ENCODE measurements around the gene RNASEH2B. TPM values are rescaled to one million over a fixed set of nuclear protein-coding genes. Genes with fewer than 3 reads are reported as not detected.

Gene RNASEH2B
- total RNA-seq, 4 donors from 2014 or later, result 27.5 to 82.2 (median 48.8) TPM

DNA sequence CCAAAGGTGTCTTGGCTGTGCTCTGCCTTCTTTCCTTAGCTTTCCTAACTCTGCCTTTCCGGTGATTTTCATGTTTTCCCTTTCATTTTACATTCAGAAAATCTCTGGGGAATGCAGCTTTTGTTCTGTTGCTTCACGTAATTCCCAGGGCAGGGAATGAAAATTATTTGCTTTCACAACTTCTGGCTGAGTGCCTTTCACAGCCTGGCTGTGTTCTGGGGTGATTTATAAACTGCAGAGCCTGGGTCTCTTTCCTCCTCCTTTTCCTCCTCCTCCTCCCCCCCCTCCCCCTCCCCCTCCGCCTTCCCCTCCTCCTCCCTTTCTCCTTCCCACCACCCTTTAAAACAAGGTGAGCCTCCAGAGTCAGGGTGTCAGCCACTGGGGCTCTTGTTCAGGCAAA lies 84.3 kb downstream of the RNASEH2B start:
- Histone ChIP-seq H3K9me3 (no peaks in the 10 kb centered on the region), H3K4me1 (peaks cover 7 to 51% (median 46%) of the 10 kb centered on the region in 4 donors), H3K36me3 (no peaks in the 10 kb centered on the region), H3K27me3 (no peaks in the 10 kb centered on the region), H3K4me3 (no peak overlapping the region), H3K27ac (replicated peaks in 1 of 4) (peak overlapping the region in 1 of 4 donors; percentile 44)
- no peak for DNase-seq (ENCODE audit: extremely low spot score)
- intact Hi-C loops (cut with DNase I), result loop anchor here (5.0 kb wide), 1 partner anchor 73 kb away; no protein-coding TSS in a partner anchor
- 62% methylated on average over 3 of the region's 3 CpGs for WGBS
- TF ChIP-seq POLR2A (IDR thresholded peaks at IDR 0.05; ENCODE audit: low read depth) (no peak), CTCF (IDR thresholded peaks at IDR 0.05) (no peak), POLR2AphosphoS5 (IDR thresholded peaks at IDR 0.05) (no peak), EP300 (IDR thresholded peaks at IDR 0.05) (no peak)

DNA sequence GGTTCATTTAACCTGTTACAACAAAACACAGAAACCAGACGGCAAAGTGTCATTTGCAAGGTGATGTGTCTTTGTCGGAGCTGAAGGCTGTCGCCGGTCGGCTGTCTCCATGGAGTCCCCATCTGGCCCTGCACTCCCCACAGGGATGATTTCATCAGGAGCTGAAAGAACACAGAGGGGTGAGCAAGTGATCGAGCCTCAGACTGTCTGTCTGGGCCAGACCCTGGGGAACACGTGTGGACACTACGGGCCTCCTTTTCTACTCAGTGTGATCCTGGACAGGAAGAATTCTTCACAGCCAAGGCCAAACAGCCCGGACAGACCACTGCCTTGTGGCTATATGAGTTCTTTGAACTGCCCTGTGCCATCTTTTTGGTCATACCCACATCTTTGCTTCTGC lies 85.1 kb downstream of the RNASEH2B start:
- Histone ChIP-seq H3K27me3 (no peaks in the 10 kb centered on the region), H3K27ac (replicated peaks in 1 of 4) (peak overlapping the region in 1 of 4 donors; percentile 44), H3K4me3 (no peak overlapping the region), H3K9me3 (no peaks in the 10 kb centered on the region), H3K4me1 (peaks cover 5 to 46% (median 40%) of the 10 kb centered on the region in 4 donors), H3K36me3 (no peaks in the 10 kb centered on the region)
- intact Hi-C loops (cut with DNase I), result loop anchor here (5.0 kb wide), 1 partner anchor 73 kb away; no protein-coding TSS in a partner anchor
- TF ChIP-seq POLR2AphosphoS5 (IDR thresholded peaks at IDR 0.05) (no peak), CTCF (IDR thresholded peaks at IDR 0.05) (no peak), EP300 (IDR thresholded peaks at IDR 0.05) (no peak), POLR2A (IDR thresholded peaks at IDR 0.05; ENCODE audit: low read depth) (no peak)
- WGBS, result 96% methylated on average over 6 of the region's 9 CpGs
- DNase-seq (ENCODE audit: extremely low spot score), result peak; percentile 83

DNA sequence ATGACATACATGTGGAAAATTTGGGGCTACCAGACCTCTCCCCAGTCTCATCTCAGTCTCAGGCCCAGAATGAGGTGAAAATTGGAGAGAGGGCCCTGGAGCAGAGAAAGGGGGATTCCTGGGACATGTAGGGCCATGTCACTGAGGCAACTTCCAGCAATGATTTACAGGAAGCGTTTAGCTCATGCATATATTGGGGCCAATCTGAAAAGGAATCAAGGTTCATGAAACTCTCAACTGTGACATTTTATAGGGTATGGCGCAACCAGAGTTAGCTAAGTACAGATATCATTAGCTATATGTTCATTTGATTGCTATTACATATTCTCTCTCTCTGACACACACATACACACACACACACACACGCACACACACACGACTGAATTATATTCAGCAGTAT lies 86.3 kb downstream of the RNASEH2B start:
- Histone ChIP-seq H3K4me3 (no peak overlapping the region), H3K27ac (replicated peaks in 1 of 4) (no peak overlapping the region), H3K27me3 (no peaks in the 10 kb centered on the region), H3K4me1 (peaks cover 5 to 44% (median 32%) of the 10 kb centered on the region in 4 donors), H3K36me3 (no peaks in the 10 kb centered on the region), H3K9me3 (no peaks in the 10 kb centered on the region)
- DNase-seq (ENCODE audit: extremely low spot score), result peak; percentile 29
- intact Hi-C loops (cut with DNase I), result no loop called here
- 82% methylated on average over 4 of the region's 4 CpGs for WGBS
- no peak for TF ChIP-seq CTCF (IDR thresholded peaks at IDR 0.05)
- no peak for TF ChIP-seq POLR2AphosphoS5 (IDR thresholded peaks at IDR 0.05)
- TF ChIP-seq POLR2A (IDR thresholded peaks at IDR 0.05; ENCODE audit: low read depth), result no peak
- no peak for TF ChIP-seq EP300 (IDR thresholded peaks at IDR 0.05)

- intact Hi-C loops (cut with DNase I), result no loop called here
- H3K27ac ChIP-seq (replicated peaks in 1 of 4), result no peak overlapping the region
- DNase-seq (ENCODE audit: extremely low spot score), result peak; percentile 29
- no peak overlapping the region for H3K4me3 ChIP-seq
- peaks cover 5 to 28% (median 16%) of the 10 kb centered on the region in 4 donors for H3K4me1 ChIP-seq
- WGBS, result 89% methylated on average over 3 of the region's 3 CpGs
- TF ChIP-seq EP300 (IDR thresholded peaks at IDR 0.05), result no peak
- TF ChIP-seq CTCF (IDR thresholded peaks at IDR 0.05), result no peak
- TF ChIP-seq POLR2AphosphoS5 (IDR thresholded peaks at IDR 0.05), result no peak
- no peak for TF ChIP-seq POLR2A (IDR thresholded peaks at IDR 0.05; ENCODE audit: low read depth)
- H3K27me3 ChIP-seq, result no peaks in the 10 kb centered on the region
- no peaks in the 10 kb centered on the region for H3K9me3 ChIP-seq
- H3K36me3 ChIP-seq, result no peaks in the 10 kb centered on the region
These were observed 88.7 kb downstream of the RNASEH2B start for GRCh38 chr13:50998326-50998725.

DNA sequence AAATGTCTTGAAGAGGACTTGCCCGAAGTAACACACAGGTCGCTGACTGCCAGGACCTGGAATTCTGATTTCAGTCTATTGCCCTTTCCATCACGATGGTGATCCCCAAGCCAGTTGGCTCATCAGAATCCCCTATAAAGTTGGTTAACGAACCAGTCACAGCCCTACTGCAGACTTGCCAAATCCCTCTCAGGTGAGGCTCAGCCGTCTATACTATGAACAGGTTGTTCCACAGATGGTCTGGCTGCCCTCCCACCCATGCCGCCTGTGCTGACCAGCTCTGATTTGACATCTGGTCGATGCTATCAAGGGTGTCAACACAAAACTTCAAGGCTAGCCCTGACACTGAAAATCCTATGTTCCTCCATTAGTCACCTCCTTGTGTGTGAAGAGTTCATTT lies 90.0 kb downstream of the RNASEH2B start:
- H3K4me1 ChIP-seq, result peaks cover 0 to 15% (median 7%) of the 10 kb centered on the region in 4 donors
- no peaks in the 10 kb centered on the region for H3K36me3 ChIP-seq
- DNase-seq (ENCODE audit: extremely low spot score), result peak; percentile 80
- H3K4me3 ChIP-seq, result no peak overlapping the region
- 88% methylated on average over 7 of the region's 7 CpGs for WGBS
- TF ChIP-seq POLR2AphosphoS5 (IDR thresholded peaks at IDR 0.05) (no peak), EP300 (IDR thresholded peaks at IDR 0.05) (no peak), POLR2A (IDR thresholded peaks at IDR 0.05; ENCODE audit: low read depth) (no peak), CTCF (IDR thresholded peaks at IDR 0.05) (no peak)
- no peaks in the 10 kb centered on the region for H3K9me3 ChIP-seq
- intact Hi-C loops (cut with DNase I), result no loop called here
- H3K27ac ChIP-seq (replicated peaks in 1 of 4), result no peak overlapping the region
- no peaks in the 10 kb centered on the region for H3K27me3 ChIP-seq

Measured in esophagus muscularis mucosa (tissue), 4 donors.